GM21717 (cell line): ENCODE results near the gene WDR91.
A peak's percentile ranks its signal among the peaks of the same experiment; 100 is the strongest.
"Not testable (repeated sequence)": the region's sequence is repeated elsewhere in the genome, so short reads cannot be mapped to it uniquely, and the experiment has no call there.

Experiments used
- ATAC-seq: cut with Tn5 transposase; IDR thresholded peaks from one replicate; pipeline ENCODE4 v1.9.1; 2021; ENCODE audit warnings: mild to moderate bottlenecking, moderate library complexity; ENCODE audit not compliant: unreplicated experiment

WDR91 gene

DNA sequence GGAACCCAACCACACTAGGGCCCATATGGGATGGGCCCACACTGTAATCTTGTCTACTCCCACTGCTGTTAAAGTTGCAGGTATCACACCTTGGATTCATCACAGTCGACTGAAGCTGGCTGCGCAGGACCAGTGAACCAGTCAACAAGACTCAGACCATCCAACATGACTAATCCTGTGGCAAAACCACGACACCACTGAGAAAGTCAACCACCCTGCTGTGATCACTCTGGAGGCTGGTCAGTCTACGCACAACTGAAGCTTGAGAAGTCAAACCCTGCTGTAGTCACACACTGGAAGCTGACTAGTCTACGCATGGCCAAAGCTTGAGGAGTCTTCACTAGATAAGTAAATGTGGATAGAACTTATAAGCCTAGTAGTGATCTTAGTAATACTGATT lies 31.2 kb downstream of the WDR91 start:
- ATAC-seq: no peak

DNA sequence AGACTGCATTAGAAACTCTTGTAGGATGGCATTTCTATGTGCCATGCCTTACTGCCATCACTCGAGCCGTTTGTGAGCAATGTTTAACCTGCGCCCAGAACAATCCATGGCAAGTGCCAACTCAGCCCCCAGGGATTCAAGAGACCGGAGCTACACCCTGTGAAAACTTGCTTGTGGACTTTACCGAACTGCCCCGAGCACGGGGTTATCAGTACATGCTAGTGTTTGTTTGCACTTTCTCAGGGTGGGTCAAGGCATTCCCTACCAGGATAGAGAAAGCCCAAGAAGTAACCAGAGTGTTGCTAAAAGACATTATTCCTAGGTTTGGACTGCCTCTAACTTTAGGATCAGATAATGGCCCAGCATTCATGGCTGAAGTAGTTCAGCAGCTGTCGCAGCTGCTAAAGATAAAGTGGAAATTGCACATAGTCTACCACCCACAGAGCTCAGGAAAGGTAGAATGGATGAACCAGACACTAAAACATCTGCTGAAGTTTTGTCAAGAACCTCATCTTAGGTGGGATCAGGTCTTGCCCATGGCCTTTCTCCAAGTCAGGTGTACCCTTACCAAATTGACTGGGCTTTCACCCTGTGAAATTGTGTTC lies 31.9 kb downstream of the WDR91 start:
- no peak for ATAC-seq

- no peak for ATAC-seq
These were observed 33.0 kb downstream of the WDR91 start for GRCh38 chr7:135178364-135178763.

GRCh38 chr7:135177028-135177696 lies 34.2 kb downstream of the WDR91 start:
- no peak for ATAC-seq

DNA sequence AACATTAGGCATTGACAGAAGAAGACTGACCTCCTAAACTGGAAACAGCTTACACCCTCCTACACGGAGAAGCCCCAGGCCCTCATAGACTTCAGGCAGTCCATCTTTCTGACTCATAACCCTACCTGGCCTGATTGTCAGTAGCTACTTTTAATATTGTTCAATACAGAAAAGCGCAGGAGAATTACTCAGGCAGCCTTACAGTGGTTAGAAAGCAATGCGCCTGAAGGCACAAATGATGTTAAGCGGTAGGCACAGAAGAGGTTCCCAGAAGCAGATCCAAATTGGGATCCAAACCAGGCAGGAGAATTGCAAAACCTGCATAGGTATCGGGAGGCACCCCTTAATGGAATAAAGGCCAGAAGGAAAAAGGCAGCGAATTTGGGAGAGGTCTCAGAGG lies 35.4 kb downstream of the WDR91 start:
- no peak for ATAC-seq

GRCh38 chr7:135174941-135175340 lies 36.4 kb downstream of the WDR91 start:
- no peak for ATAC-seq

DNA sequence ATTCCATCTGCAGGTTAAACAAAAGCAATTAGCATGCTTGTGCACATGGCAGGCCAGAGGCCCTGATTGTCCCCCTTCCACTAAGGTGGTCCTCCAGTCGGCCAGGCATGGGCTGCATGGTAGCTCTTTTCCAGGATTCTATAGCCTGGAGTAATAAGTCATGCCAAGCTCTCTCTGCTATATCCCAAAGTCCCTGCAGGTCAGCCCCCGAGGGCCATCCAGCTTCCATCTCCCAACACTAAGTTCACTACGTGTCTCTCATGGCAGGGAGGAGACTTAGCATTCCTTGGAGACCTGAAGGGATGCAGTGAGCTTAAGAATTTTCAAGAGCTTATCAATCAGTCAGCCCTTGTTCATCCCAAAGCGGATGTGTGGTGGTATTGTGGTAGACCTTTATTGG lies 37.4 kb downstream of the WDR91 start:
- ATAC-seq: not testable (repeated sequence)

GRCh38 chr7:135171581-135172291 lies 39.6 kb downstream of the WDR91 start:
- ATAC-seq: not testable (repeated sequence)

DNA sequence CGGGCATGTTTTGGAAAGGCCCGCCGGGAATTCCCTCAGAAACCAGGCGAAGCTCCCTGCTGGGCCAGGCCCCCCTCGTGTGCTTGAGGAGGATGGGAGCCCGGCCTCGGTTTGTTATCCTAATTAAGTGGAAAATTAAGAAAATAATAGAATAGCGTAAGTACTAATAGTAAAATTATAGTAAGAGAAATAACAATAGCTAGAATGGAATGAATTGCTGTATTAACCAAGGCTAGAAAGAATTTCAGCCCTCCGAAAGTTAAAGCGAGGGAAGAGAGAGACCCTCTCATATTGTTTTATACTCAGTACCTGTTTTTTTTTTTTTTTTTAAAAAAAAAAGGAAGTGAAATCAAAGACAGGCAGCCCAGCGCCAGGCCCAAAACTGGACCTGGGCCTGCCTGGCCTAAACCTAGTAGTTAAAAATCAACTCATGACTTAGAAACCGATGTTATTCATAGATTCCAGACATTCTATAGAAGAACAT lies 40.3 kb downstream of the WDR91 start:
- ATAC-seq: peak; percentile 32

GRCh38 chr7:135170274-135170997 lies 40.9 kb downstream of the WDR91 start, which contains the start of gene CYREN:
Gene CYREN (minus strand): TSS chr7:135170707. CDS start chr7:135168922, 1,785 bp downstream.
- peak; percentile 65 for ATAC-seq

- peak; percentile 17 for ATAC-seq
These were observed 41.4 kb downstream of the WDR91 start for GRCh38 chr7:135169964-135170273.

- peak; percentile 40 for ATAC-seq
These were observed 42.0 kb downstream of the WDR91 start for GRCh38 chr7:135169141-135169963.

DNA sequence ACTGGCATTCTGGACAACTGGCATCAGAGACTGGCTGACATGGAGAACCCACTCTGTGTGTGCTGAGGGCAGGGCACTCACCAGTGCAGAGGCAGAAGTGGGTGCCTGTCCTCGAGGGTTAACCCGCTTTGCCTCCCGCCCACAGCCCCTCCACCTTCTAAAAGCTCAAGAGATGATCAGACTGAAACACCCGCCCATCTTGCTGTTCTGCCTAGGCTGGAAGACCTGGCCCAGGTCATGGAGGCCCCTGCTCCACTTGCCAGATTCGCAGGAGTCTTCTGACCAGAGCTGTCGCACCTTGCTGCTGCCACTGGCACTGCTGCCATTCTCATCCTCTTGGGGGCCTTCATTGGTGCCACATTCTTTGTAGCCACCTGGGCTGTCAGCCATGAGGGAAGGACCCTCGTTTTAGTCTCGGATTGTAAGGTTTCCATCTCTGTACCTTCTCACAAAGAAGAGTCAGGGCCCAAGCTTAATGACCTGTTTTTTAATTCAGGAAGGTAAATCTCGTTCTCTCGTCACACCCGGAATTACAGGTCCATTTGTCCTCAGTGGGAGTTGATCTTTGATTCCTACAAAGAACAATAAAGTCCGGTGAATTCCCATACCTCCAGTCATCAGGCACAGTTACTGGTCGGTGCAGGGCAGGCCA lies 42.7 kb downstream of the WDR91 start:
- no peak for ATAC-seq

DNA sequence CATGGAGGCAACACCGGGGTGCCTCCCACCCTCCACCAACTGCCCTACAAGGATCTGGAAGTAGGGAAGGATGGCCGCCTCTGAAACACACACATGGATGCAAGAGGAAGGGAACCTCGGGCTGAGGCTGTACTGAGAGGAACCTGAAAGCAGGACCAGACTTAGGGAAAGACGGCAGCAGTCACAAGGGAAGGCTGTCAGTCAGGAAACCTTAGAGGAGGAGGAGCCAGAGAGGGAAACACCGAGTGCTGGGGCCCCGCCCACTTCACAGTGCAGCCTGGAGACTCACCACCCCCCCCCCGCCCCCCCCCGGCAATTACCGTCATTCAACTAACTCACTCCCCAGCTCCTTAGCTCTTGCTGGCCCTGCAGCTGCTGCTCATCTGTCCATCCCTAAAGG lies 43.3 kb downstream of the WDR91 start:
- ATAC-seq: no peak

- no peak for ATAC-seq
These were observed 43.9 kb downstream of the WDR91 start for GRCh38 chr7:135167365-135167917.

GRCh38 chr7:135166338-135166990 lies 44.9 kb downstream of the WDR91 start:
- ATAC-seq: no peak

DNA sequence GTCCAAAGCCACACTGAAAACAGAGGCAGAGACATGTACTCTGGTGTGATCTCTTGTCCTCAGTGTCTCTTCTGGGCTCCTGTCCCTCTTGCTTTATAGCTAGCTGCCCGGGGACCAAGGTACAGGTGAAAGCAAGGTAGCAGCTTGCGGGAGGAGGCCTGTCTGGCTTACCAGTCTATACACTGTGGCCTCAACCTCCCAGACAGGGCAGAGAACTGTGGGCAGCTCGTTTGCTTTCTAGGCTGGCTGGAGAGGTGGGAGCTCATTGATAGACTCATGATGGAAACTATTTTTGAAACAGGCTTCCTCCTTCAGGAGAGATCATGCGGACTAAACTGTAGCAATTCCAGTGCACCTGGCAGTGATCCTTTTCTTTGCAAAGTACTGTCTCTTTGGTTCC lies 45.5 kb downstream of the WDR91 start:
- ATAC-seq: no peak

GRCh38 chr7:135164357-135165061 lies 46.8 kb downstream of the WDR91 start:
- no peak for ATAC-seq
